ENCODE measurements around the gene NXPH1.

The NXPH1 gene

GRCh38 chr7:8702807-8703206, 269.4 kb downstream of the NXPH1 start:
- TF ChIP-seq ZBTB7A (IDR thresholded peaks at IDR 0.05; ENCODE audit: low read depth) (no peak), NFIC (IDR thresholded peaks at IDR 0.05) (no peak), MAX (IDR thresholded peaks at IDR 0.05) (no peak), REST (IDR thresholded peaks at IDR 0.05; ENCODE audit: low read depth) (no peak), TAF1 (IDR thresholded peaks at IDR 0.05; ENCODE audit: low read depth) (no peak), CREB1 (IDR thresholded peaks at IDR 0.05; ENCODE audit: low read depth) (no peak), TEAD4 (IDR thresholded peaks at IDR 0.05) (no peak), USF1 (IDR thresholded peaks at IDR 0.05) (no peak), FOXM1 (IDR thresholded peaks at IDR 0.05; ENCODE audit: borderline replicate concordance, low read depth) (no peak), EGR1 (IDR thresholded peaks at IDR 0.05) (no peak), TCF12 (IDR thresholded peaks at IDR 0.05; ENCODE audit: low read depth) (no peak), YY1 (IDR thresholded peaks at IDR 0.05; ENCODE audit: low read depth) (no peak), RAD21 (IDR thresholded peaks at IDR 0.05; ENCODE audit: low read depth) (no peak), EP300 (IDR thresholded peaks at IDR 0.05; ENCODE audit: borderline replicate concordance) (no peak), CEBPB (IDR thresholded peaks at IDR 0.05) (no peak)

GRCh38 chr7:8710124-8710523, 276.7 kb downstream of the NXPH1 start:
- TF ChIP-seq USF1 (IDR thresholded peaks at IDR 0.05): no peak
- TF ChIP-seq MAX (IDR thresholded peaks at IDR 0.05): no peak
- no peak for TF ChIP-seq FOXM1 (IDR thresholded peaks at IDR 0.05; ENCODE audit: borderline replicate concordance, low read depth)
- no peak for TF ChIP-seq RAD21 (IDR thresholded peaks at IDR 0.05; ENCODE audit: low read depth)
- TF ChIP-seq CEBPB (IDR thresholded peaks at IDR 0.05): no peak
- no peak for TF ChIP-seq TEAD4 (IDR thresholded peaks at IDR 0.05)
- TF ChIP-seq EGR1 (IDR thresholded peaks at IDR 0.05): no peak
- no peak for TF ChIP-seq YY1 (IDR thresholded peaks at IDR 0.05; ENCODE audit: low read depth)
- TF ChIP-seq REST (IDR thresholded peaks at IDR 0.05; ENCODE audit: low read depth): no peak
- TF ChIP-seq CREB1 (IDR thresholded peaks at IDR 0.05; ENCODE audit: low read depth): no peak
- no peak for TF ChIP-seq TCF12 (IDR thresholded peaks at IDR 0.05; ENCODE audit: low read depth)
- TF ChIP-seq ZBTB7A (IDR thresholded peaks at IDR 0.05; ENCODE audit: low read depth): no peak
- no peak for TF ChIP-seq NFIC (IDR thresholded peaks at IDR 0.05)
- no peak for TF ChIP-seq TAF1 (IDR thresholded peaks at IDR 0.05; ENCODE audit: low read depth)

- TF ChIP-seq FOXM1 (IDR thresholded peaks at IDR 0.05; ENCODE audit: borderline replicate concordance, low read depth): no peak
- TF ChIP-seq EGR1 (IDR thresholded peaks at IDR 0.05): no peak
- TF ChIP-seq CEBPB (IDR thresholded peaks at IDR 0.05): no peak
- TF ChIP-seq TAF1 (IDR thresholded peaks at IDR 0.05; ENCODE audit: low read depth): no peak
- TF ChIP-seq RAD21 (IDR thresholded peaks at IDR 0.05; ENCODE audit: low read depth): no peak
- no peak for TF ChIP-seq REST (IDR thresholded peaks at IDR 0.05; ENCODE audit: low read depth)
- TF ChIP-seq NFIC (IDR thresholded peaks at IDR 0.05): no peak
- TF ChIP-seq MAX (IDR thresholded peaks at IDR 0.05): no peak
- TF ChIP-seq ZBTB7A (IDR thresholded peaks at IDR 0.05; ENCODE audit: low read depth): no peak
- TF ChIP-seq CREB1 (IDR thresholded peaks at IDR 0.05; ENCODE audit: low read depth): no peak
- no peak for TF ChIP-seq TEAD4 (IDR thresholded peaks at IDR 0.05)
- no peak for TF ChIP-seq USF1 (IDR thresholded peaks at IDR 0.05)
- TF ChIP-seq TCF12 (IDR thresholded peaks at IDR 0.05; ENCODE audit: low read depth): no peak
- no peak for TF ChIP-seq EP300 (IDR thresholded peaks at IDR 0.05; ENCODE audit: borderline replicate concordance)
- no peak for TF ChIP-seq YY1 (IDR thresholded peaks at IDR 0.05; ENCODE audit: low read depth)
Observed at GRCh38 chr7:8714791-8715190, 281.4 kb downstream of the NXPH1 start.
